Caki2 (cell line): ENCODE measurements around the gene IGSF3. TPM values are rescaled to one million over a fixed set of nuclear protein-coding genes. Genes with fewer than 3 reads are reported as not detected.

ENCODE experiments used
- DNase-seq: peaks from one replicate; pipeline ENCODE4 v3.0.0-alpha.2; 2015; ENCODE audit warnings: low read depth
- in situ Hi-C: cut with HindIII; loops from 2 replicates; pipeline ENCODE4 v1.10.0; 2016; ENCODE audit warnings: low sequenced_read_pairs, low pct_unique_long_range_greater_than_20kb, mixed read lengths
- total RNA-seq: library from RNA; depleted of rRNA; stranded (reverse); fragments of >200 nt; shearing (Covaris generic); gene quantifications from 2 replicates; pipeline ENCODE4 v1.2.3, GENCODE V29; 2014; ENCODE audit warnings: low replicate concordance; rRNA removed

IGSF3 gene
- 30.4 and 36.0 TPM in 2 replicates for total RNA-seq

DNA sequence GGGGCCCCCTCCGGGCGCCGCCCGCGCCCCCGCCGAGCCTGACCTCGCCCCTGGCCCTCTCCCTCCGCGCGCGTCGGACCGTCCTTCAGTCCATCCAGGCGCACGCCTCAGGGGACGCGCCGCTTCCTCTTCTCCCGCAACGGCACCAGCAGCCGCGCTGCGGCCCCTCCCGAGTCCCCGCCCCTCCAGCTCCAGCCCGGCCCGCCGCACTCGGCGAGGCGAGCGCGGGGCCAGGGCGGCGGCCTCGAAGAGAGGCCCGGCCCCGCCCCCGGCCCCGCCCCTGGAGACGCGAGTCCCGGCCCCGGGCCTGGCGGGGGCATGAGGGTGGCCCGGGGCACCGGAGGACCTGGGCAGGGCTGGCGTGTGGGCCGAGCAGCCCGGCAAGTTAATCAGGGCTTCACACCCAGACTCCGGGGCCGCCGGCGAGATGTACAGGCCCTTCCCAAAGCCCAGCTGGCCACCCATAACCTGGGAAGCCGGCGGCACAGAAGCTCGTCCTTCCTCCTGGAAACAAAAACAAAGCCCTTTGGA, at the start of gene IGSF3:
Gene IGSF3, minus strand, starts transcription at position 159 of the 531 bp plus-strand sequence. CDS start 1,407 bp downstream, outside the sequence.
- in situ Hi-C loops, result no loop called here

DNA sequence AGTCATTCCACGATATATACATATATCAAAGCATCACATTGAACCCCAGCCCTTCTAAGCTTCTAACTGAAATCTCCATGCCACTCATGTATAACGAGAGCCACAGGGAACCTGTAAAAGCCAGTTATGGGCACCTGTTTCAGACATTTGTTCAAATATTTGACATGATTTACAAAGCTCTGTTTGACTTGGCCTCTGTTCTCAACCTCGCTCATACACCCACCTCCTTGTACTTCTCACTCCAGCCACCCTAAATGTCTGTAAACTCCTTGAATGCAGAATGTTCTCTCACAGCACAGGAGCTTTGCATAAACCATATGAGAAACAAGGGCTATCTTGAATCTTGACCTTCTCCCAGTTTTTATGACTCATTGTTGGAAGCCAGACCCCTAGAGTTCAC, 49.8 kb upstream of the IGSF3 start:
- DNase-seq, result no peak
- in situ Hi-C loops, result no loop called here

More for the DNA sequence above, at the start of gene IGSF3:
- peak; percentile 75 for DNase-seq

DNA sequence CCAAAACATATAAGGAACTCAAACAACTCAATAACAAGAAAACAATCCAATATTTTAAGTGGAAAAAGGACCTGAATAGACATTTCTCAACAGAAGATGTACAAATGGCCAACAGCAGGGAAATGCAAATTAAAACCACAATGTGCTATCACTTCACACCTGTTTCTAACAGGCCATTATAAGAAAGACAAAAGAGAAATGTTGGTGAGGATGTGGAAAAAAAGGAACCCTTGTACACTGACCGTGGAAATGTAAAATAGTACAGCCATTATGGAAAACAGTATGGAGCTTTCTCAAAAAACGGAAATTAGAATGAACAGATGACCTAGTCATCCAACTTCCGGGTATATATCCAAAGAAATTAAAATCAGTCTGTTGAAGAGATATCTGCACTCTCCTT, 48.9 kb upstream of the IGSF3 start:
- DNase-seq, result no peak
- in situ Hi-C loops, result no loop called here

- DNase-seq, result no peak
- in situ Hi-C loops, result no loop called here
Observed at GRCh38 chr1:116713474-116713873, 45.9 kb upstream of the IGSF3 start.

GRCh38 chr1:116712510-116712909, 45.0 kb upstream of the IGSF3 start:
- no peak for DNase-seq
- in situ Hi-C loops, result no loop called here

- in situ Hi-C loops, result no loop called here
- peak; percentile 4 for DNase-seq
Observed at GRCh38 chr1:116711263-116711840, 43.8 kb upstream of the IGSF3 start.

- DNase-seq, result no peak
- in situ Hi-C loops, result no loop called here
Observed at GRCh38 chr1:116710420-116711262, 43.1 kb upstream of the IGSF3 start.

GRCh38 chr1:116709666-116710167, 42.2 kb upstream of the IGSF3 start:
- in situ Hi-C loops, result no loop called here

DNA sequence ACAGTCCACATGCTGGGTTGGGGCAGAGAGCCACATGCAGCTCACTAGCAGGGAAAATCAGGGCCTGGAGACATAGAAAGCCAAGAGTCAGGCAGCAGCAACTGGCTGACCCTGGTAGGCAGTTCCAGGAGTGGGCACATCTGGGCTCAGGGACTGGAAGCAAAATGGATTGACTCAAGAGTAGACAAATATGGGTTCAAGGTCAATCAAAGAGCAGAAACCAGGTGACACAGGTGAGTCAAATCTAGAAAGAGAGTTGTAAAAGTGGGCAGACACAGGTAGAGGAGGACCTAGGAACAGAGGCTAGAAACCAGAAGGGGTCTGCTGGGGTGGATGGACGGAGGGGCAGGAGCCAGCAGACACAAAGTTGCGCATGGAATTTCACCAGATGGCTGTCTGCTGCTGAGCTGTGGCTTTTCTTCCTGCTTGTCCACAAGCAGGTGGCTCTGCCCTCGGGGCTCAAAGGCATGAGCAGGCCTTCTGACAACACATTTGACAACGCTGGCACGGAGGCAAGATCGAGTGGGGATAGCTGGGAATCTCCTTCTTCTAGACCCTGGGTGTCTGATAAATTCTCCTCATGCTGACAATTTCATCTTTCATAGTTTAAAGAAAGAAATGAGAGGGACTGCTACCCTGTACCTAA, 40.8 kb upstream of the IGSF3 start:
- DNase-seq, result no peak
- in situ Hi-C loops, result no loop called here

More at GRCh38 chr1:116709666-116710167, 42.2 kb upstream of the IGSF3 start:
- DNase-seq, result no peak

DNA sequence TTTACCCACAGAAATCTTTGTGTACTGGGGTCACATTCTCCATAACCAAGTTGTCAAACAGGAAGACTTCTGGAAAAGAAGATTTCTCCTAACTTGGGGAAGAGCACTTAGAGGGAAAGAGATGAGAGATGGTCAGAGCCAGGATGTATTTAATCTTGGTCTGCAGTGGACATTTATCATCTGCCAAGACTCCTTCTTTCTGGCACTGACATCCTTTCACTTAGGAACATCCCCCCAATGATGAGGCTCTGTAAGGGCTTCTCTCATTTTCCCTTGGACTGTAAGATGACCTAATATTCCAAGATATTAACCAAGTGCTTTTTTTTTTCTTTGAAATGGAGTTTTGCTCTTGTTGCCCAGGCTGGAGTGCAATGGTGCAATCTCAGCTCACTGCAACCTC, 39.3 kb upstream of the IGSF3 start:
- no peak for DNase-seq
- in situ Hi-C loops, result no loop called here

DNA sequence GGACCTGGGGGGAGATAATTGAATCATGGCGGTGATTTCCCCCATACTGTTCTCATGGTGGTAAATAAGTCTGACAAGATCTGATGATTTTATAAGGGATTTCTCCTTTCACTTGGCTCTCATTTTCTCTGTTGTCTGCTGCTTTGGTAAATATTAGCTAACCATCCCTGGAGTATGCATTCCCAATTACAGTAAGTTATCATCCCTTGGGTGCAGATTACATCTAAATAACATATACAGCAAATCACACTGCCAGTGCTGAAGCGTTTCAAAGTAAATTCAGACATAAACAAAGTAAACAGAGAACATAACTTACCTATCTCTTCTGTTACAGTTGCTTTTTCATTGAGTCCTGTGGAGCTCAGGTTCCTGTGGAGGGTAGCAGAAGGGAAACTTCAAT, 38.6 kb upstream of the IGSF3 start:
- no peak for DNase-seq
- in situ Hi-C loops, result no loop called here

- in situ Hi-C loops, result no loop called here
- no peak for DNase-seq
Observed at GRCh38 chr1:116704278-116704677, 36.7 kb upstream of the IGSF3 start.

GRCh38 chr1:116699605-116700004, 32.1 kb upstream of the IGSF3 start:
- no peak for DNase-seq
- in situ Hi-C loops, result no loop called here

- in situ Hi-C loops, result no loop called here
- no peak for DNase-seq
Observed at GRCh38 chr1:116698244-116698595, 30.7 kb upstream of the IGSF3 start.

DNA sequence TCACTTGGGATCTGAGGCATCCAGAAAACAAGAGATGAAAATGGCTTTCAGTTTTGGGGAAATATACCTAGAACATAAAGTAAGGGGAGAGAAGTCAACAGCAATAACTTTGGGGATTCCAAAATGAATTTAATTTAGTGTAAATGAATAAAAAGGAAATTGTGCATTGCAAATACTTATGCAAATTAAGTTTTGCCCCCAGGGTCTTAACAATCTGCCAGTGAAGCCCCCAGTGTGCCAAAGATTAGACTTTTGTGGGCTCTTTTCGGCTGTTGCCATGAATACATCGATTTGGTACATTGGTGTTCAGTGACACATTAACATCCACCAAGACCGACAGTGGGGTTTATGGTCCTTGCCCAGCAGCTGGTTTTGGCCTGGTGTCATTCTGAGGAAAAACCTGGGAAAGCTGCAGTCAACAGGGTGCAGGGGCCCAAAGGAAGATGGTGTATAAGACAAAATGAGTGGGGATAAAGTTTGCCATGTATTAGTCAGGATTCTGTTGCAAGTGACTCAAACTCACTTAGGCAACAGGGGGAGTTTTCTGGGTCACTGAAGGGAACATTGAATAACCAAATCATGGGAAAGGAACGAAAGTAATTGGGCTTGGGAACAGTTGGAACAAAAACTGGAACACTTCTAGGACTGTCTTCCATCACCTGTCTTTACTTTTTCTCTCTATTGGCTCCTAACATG, 30.2 kb upstream of the IGSF3 start:
- in situ Hi-C loops, result no loop called here
- no peak for DNase-seq

DNA sequence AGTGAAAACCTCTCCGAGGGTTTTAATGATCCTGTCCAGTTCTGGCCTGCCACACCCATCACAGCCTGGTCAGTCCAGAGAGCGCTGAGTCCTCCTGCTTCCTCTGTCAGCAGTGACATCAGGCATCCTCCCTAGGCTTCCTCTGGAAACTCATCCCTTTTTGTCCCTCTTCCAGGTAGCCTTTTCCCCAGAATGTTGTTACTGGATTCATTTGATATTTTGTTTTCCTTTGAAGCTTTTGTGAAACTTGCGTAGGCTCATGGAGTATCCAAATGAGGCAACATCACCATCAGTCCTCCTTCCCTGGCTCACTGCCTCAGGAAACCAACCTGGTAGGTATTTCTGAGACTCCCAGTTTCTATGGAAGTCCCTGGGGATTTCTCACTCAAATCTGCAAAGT, 27.0 kb upstream of the IGSF3 start:
- no peak for DNase-seq
- in situ Hi-C loops, result no loop called here

GRCh38 chr1:116693759-116694480, 26.4 kb upstream of the IGSF3 start:
- DNase-seq, result no peak
- in situ Hi-C loops, result no loop called here

DNA sequence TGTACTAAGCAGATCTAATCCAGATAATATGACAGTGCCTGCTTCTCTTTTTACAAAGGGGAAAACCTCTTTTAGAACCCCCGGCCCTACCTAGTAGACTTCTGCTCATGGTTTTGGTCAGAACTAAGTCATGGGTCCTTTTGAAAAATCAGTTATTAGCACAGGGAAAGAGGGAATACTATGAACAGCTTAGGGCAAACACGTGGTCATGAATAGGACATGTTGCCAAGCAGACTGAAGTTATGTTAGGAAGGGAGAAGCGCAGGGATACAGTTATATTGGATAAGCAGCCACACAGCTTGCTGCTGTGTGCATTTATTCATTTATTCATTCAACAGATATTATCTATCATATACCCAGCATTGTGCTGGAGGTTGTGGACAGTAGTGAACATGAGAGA, 25.3 kb upstream of the IGSF3 start:
- in situ Hi-C loops, result no loop called here
- DNase-seq, result no peak
